Muscle layer of duodenum (tissue), 2 donors: ENCODE results near the gene RFX8.

Source experiments
- H3K27ac ChIP-seq: one replicate; pipeline ENCODE4 v1.7.0; 2013; ENCODE audit warnings: mild to moderate bottlenecking, low read length
- H3K27me3 ChIP-seq: one replicate; pipeline ENCODE4 v1.7.0; 2013; ENCODE audit warnings: low read depth, mild to moderate bottlenecking, control low read depth, low read length
- H3K36me3 ChIP-seq, 2 donors: one replicate each; pipeline ENCODE4 v1.7.0; 2013; ENCODE audit warnings: low read length in 2 of 2, control low read depth in 1 of 2, mild to moderate bottlenecking in 1 of 2; ENCODE audit not compliant: insufficient read depth in 2 of 2, control insufficient read depth in 1 of 2
- H3K4me1 ChIP-seq, 2 donors: one replicate each; pipeline ENCODE4 v1.7.0; 2013; ENCODE audit warnings: low read length in 2 of 2, mild to moderate bottlenecking in 2 of 2, control low read depth in 1 of 2, moderate library complexity in 1 of 2; ENCODE audit not compliant: insufficient read depth in 2 of 2, control insufficient read depth in 1 of 2
- H3K4me3 ChIP-seq, 2 donors: one replicate each; pipeline ENCODE4 v1.7.0; 2013; ENCODE audit warnings: low read length in 2 of 2, low read depth in 1 of 2, mild to moderate bottlenecking in 1 of 2
- H3K9me3 ChIP-seq, 2 donors: one replicate each; pipeline ENCODE4 v1.7.0; 2013; ENCODE audit warnings: low read length in 2 of 2, control low read depth in 1 of 2, mild to moderate bottlenecking in 1 of 2; ENCODE audit not compliant: control insufficient read depth in 1 of 2
- donor health status: healthy.

The RFX8 gene

DNA sequence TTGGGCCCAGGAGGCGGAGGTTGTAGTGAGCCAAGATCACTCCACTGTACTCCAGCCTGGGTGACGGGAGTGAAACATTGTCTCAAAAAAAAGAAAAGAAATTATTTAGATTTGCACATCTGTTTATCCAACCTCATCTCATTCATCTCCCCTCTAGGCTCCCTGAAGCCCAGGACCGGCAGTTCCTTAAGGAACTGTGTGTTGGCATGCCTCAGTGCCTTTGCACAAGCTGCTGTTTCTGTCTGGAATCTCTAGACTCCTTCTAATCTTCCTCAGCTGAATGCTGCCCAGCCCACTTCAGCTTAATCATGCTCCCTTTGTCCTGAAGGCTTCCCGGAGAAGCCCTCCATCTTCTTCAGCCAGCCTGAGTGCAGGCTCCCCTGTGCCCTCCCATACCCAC is 10.9 kb upstream of the RFX8 start:
- Histone ChIP-seq H3K4me1 (no peaks in the 10 kb centered on the region), H3K36me3 (no peaks in the 10 kb centered on the region), H3K9me3 (peaks cover 0 to 4% of the 10 kb centered on the region in 2 donors), H3K27ac (no peak overlapping the region), H3K4me3 (no peak overlapping the region), H3K27me3 (no peaks in the 10 kb centered on the region)

DNA sequence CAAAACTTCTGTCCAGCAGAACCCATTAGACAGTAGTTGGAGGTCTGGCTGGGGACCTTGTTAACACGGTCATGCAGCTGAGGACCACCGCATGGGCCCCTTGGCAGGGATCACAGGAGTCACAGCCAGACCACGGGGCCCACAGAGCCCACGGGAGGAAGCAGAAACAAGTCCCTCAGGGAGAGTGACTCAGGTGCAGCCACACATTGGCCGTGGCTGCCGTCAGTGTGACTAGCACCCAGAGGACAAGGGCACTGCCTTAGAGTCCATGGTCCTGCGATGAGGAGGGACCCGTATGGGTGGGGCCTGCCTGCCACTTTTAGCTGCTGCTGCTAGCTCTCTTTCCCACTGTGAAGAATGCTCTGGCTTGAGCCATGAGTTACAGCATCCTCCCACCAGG is 5.9 kb upstream of the RFX8 start:
- Histone ChIP-seq H3K4me3 (no peak overlapping the region), H3K27ac (no peak overlapping the region), H3K9me3 (no peaks in the 10 kb centered on the region), H3K36me3 (no peaks in the 10 kb centered on the region), H3K27me3 (no peaks in the 10 kb centered on the region), H3K4me1 (no peaks in the 10 kb centered on the region)

DNA sequence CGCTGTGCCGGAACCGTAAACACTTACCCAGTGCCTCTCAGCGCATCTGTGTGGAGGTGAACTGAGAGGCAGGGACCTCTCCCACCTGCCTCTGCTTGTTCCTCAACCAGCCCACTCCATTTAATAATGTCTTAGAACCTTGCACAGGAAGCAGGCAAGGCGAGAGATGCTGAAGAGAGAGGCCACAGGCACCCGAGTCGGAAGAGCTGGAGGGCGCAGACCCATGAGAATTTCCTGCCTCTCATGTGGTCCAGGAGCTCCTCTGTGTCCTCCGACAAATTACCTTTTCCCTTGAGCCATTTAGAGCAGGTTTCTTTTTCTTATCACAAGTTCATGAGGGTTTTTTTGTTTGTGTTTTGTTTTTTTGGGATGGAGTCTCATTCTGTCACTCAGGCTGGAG is 4.9 kb upstream of the RFX8 start:
- no peaks in the 10 kb centered on the region for H3K27me3 ChIP-seq
- no peaks in the 10 kb centered on the region for H3K9me3 ChIP-seq
- no peaks in the 10 kb centered on the region for H3K36me3 ChIP-seq
- H3K27ac ChIP-seq = no peak overlapping the region
- H3K4me3 ChIP-seq = no peak overlapping the region
- no peaks in the 10 kb centered on the region for H3K4me1 ChIP-seq

GRCh38 chr2:101479328-101479727 is 4.4 kb upstream of the RFX8 start:
- Histone ChIP-seq H3K27me3 (no peaks in the 10 kb centered on the region), H3K9me3 (no peaks in the 10 kb centered on the region), H3K4me3 (no peak overlapping the region), H3K36me3 (no peaks in the 10 kb centered on the region), H3K27ac (no peak overlapping the region), H3K4me1 (peaks cover 0 to 5% of the 10 kb centered on the region in 2 donors)

DNA sequence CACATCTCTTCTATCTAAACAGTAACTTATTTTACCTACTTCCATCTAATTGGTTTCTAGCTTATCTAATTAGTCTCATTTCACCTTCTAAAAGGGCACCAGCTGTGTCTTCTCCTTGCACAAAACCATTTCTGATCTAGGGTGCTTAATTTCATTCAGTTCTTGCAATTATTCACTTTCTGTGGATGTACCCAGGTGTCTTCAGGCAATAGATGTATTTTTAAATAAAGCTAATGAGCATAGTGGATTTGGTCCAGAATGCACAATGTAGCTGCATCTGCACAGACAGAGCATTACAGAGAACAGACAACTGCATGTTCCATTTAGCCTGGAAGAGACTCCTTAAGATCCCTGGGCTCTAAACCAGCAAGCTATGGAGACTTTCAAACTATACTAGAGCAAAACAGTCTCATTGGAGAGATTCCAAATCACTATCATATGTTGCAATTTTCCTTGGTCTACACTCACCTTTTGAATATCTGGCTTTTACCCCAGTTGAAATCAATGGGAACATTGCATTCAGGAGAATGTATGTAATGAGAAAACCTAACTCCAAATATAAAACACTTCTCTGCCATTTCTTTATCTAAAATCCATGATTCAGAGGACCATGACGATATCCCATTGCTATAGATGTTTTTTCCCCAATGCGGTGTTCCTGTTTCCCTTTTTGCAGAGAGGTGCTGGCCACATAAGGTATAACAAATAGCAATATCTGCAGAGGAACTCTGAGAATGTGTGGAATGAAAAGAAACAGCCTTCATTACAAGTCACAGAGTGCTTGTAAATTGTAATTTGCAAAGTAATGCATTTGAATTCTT is 3.5 kb upstream of the RFX8 start:
- H3K4me3 ChIP-seq = no peak overlapping the region
- H3K9me3 ChIP-seq = no peaks in the 10 kb centered on the region
- H3K4me1 ChIP-seq = peaks cover 0 to 5% of the 10 kb centered on the region in 2 donors
- H3K36me3 ChIP-seq = no peaks in the 10 kb centered on the region
- peaks cover 6% of the 10 kb centered on the region for H3K27me3 ChIP-seq
- H3K27ac ChIP-seq = no peak overlapping the region

- Histone ChIP-seq H3K4me1 (peaks cover 0 to 5% of the 10 kb centered on the region in 2 donors), H3K9me3 (no peaks in the 10 kb centered on the region), H3K4me3 (no peak overlapping the region), H3K27me3 (peaks cover 6% of the 10 kb centered on the region), H3K27ac (no peak overlapping the region), H3K36me3 (no peaks in the 10 kb centered on the region)
Measured at GRCh38 chr2:101477556-101477955, 2.6 kb upstream of the RFX8 start.

DNA sequence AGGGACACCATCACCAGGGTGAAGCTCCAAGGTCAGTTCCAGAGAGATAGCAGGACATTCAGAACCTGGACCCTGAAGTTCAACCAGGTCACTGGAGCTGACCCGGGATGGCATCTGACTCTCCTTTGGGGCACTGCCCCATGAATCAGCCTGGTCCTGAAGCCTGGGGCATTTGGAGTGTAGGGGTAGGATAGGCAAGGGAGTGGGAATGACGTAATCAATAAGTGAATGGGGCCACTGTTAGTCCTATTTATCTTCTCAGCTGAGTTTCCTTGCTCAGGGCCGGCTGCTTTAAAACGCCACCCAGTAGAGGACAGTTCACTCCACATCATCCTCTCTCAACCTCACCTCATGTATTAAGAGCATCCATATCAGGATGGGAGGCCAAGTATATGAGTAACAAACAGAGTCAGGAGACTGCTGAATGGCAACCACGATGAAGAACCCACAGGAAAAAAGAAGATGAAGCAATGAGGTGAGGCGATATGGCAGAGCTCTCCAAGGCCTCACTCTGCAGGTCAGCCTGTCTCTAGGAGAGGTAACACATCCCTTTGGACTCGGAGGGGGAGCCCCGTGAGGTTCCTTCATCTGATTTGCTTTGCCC is 1.8 kb upstream of the RFX8 start:
- Histone ChIP-seq H3K27ac (no peak overlapping the region), H3K36me3 (no peaks in the 10 kb centered on the region), H3K9me3 (no peaks in the 10 kb centered on the region), H3K4me3 (no peak overlapping the region), H3K27me3 (peaks cover 6% of the 10 kb centered on the region), H3K4me1 (peaks cover 0 to 5% of the 10 kb centered on the region in 2 donors)

DNA sequence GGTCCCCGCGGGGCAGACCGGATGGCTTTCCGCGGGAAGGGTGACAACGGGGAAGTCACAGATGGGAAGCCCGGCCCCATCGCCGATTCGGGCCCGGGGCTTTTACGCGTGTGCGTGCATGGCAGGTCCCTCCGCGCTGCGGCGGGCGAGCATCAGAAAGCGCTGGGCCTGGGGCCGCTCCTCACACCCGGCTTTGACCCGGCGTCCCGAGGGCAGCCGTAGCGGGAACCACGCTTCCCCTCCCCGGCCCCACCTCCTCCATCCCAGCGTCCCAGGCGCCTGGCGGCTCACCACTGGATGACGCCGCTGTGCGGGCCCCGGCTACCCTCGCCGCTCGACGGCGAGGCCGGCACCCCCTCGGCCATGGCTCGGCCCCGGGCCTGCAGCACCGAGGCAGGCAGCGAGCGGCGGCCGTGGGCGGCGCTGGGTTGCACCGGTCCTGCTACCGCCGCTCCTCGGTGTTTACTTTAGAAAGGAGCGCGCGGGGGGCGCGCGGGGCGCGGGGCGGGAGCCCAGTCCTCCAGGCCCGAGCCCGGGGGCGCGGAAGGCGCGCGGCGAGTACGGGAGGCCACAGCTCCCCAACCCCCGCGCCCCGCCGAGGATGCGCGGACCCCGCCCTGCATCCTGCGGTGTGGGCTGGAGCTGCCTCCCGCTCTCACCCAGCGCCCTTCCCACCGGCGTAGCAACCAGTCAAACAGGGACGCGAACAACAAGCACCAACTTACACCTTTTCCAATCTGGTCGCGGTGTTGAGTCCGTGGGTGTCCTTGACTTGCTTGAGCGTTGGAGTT is 806 bp downstream of the RFX8 start:
- H3K36me3 ChIP-seq = no peaks in the 10 kb centered on the region
- H3K4me1 ChIP-seq = peaks cover 0 to 5% of the 10 kb centered on the region in 2 donors
- peak overlapping the region; percentile 48 to 74 for H3K4me3 ChIP-seq
- H3K27ac ChIP-seq = peak overlapping the region; percentile 45
- H3K9me3 ChIP-seq = no peaks in the 10 kb centered on the region
- H3K27me3 ChIP-seq = peaks cover 6% of the 10 kb centered on the region

- H3K27me3 ChIP-seq = peaks cover 6% of the 10 kb centered on the region
- peak overlapping the region; percentile 45 for H3K27ac ChIP-seq
Measured at GRCh38 chr2:101473591-101473910, 1.4 kb downstream of the RFX8 start.

GRCh38 chr2:101469863-101470262 is 5.0 kb downstream of the RFX8 start:
- Histone ChIP-seq H3K4me3 (no peak overlapping the region), H3K9me3 (no peaks in the 10 kb centered on the region), H3K36me3 (no peaks in the 10 kb centered on the region), H3K27me3 (peaks cover 6% of the 10 kb centered on the region), H3K27ac (no peak overlapping the region), H3K4me1 (peaks cover 0 to 5% of the 10 kb centered on the region in 2 donors)

More at GRCh38 chr2:101473591-101473910, 1.4 kb downstream of the RFX8 start:
- H3K9me3 ChIP-seq = no peaks in the 10 kb centered on the region
- peak overlapping the region; percentile 48 to 74 for H3K4me3 ChIP-seq
- no peaks in the 10 kb centered on the region for H3K36me3 ChIP-seq
- peaks cover 0 to 5% of the 10 kb centered on the region in 2 donors for H3K4me1 ChIP-seq

DNA sequence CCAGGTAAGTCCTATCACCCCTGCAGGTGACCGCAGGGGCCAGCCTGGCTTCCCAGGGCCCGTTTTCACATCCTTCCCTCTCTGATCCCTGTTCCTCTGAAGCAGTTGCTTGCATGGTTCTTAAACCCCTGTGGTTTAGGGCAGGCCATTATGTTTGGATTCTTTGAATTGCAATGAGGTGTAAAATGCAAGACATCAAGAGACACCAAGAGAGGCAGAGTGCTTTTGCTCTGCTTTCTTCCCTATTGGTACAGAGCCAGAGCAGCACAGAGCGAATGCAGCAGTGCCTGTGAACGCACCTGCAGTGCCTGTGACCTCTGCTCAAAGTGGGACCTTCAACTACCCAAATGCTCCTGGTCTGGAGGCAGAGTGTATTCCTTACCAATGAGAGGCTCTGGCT is 7.6 kb downstream of the RFX8 start:
- Histone ChIP-seq H3K27me3 (no peaks in the 10 kb centered on the region), H3K4me3 (no peak overlapping the region), H3K36me3 (no peaks in the 10 kb centered on the region), H3K27ac (no peak overlapping the region), H3K4me1 (peaks cover 0 to 5% of the 10 kb centered on the region in 2 donors), H3K9me3 (no peaks in the 10 kb centered on the region)
